GM12874 (cell line): Measurements from ENCODE around the gene RNF41.

Experiments
- CTCF ChIP-seq: IDR thresholded peaks from 2 replicates; pipeline ENCODE4 v1.5.1; 2011; ENCODE audit warnings: low read depth, mild to moderate bottlenecking, control low read depth, low read length, moderate library complexity; ENCODE audit not compliant: insufficient read depth

RNF41 gene

GRCh38 chr12:56253091-56253490 is 31.4 kb upstream of the RNF41 start:
- no peak for TF ChIP-seq CTCF

GRCh38 chr12:56252649-56253048 is 30.9 kb upstream of the RNF41 start:
- no peak for TF ChIP-seq CTCF

- TF ChIP-seq CTCF, result no peak
These were observed 27.0 kb upstream of the RNF41 start for GRCh38 chr12:56248711-56249110.

- TF ChIP-seq CTCF, result no peak
These were observed 26.2 kb upstream of the RNF41 start for GRCh38 chr12:56247923-56248322.

GRCh38 chr12:56244494-56244893 is 22.8 kb upstream of the RNF41 start:
- TF ChIP-seq CTCF, result no peak

GRCh38 chr12:56243731-56244181 is 22.0 kb upstream of the RNF41 start:
- TF ChIP-seq CTCF, result no peak

GRCh38 chr12:56242986-56243385 is 21.3 kb upstream of the RNF41 start:
- no peak for TF ChIP-seq CTCF
